SK-N-SH treated with all-trans-retinoic acid at 6 μM for 48 hours (cell line): ENCODE measurements around the gene MYOM1.

Experiments used
- PATZ1 ChIP-seq: fragments of 250-450 bp; sonication (Bioruptor Pico); IDR thresholded peaks from 2 replicates; pipeline ENCODE4 v1.8.0; 2020; ENCODE audit warnings: mild to moderate bottlenecking, moderate library complexity, borderline replicate concordance
- SNAI2 ChIP-seq: fragments of 250-450 bp; sonication (Bioruptor Pico); IDR thresholded peaks from 2 replicates; pipeline ENCODE4 v1.5.0; 2020; ENCODE audit warnings: mild to moderate bottlenecking, moderate library complexity
- TSHZ2 ChIP-seq: fragments of 250-450 bp; sonication (Bioruptor Pico); IDR thresholded peaks from 2 replicates; pipeline ENCODE4 v1.5.0; 2020; ENCODE audit warnings: mild to moderate bottlenecking, moderate library complexity
- ZFP3 ChIP-seq: fragments of 250-450 bp; sonication (Bioruptor Pico); IDR thresholded peaks from 2 replicates; pipeline ENCODE4 v1.5.0; 2020; ENCODE audit warnings: mild to moderate bottlenecking, moderate library complexity
- ZFP30 ChIP-seq: fragments of 450-650 bp; formaldehyde crosslinking; IDR thresholded peaks from 2 replicates; pipeline ENCODE4 v1.5.0; 2022; ENCODE audit warnings: mild to moderate bottlenecking, moderate library complexity
- ZNF565 ChIP-seq: fragments of 450-650 bp; formaldehyde crosslinking; conservative IDR thresholded peaks from 2 replicates; pipeline ENCODE4 v1.5.0; 2020; ENCODE audit warnings: low read depth, mild to moderate bottlenecking, moderate library complexity
- ZNF70 ChIP-seq: fragments of 450-650 bp; formaldehyde crosslinking; IDR thresholded peaks from 2 replicates; pipeline ENCODE4 v1.5.0; 2020; ENCODE audit warnings: mild to moderate bottlenecking, moderate library complexity
- TF ChIP-seq, protein P1 (sequence below): fragments of 250-450 bp; sonication (Bioruptor Pico); IDR thresholded peaks from 2 replicates; pipeline ENCODE4 v1.8.0; 2021; ENCODE audit warnings: low read depth, mild to moderate bottlenecking, moderate library complexity, borderline replicate concordance

- no peak for TF ChIP-seq SNAI2
- TF ChIP-seq PATZ1 (CRISPR knock-in tag), result no peak
- TF ChIP-seq TSHZ2, result no peak
- TF ChIP-seq ZFP30, result no peak
- no peak for TF ChIP-seq ZFP3
- TF ChIP-seq ZNF565, result no peak
- TF ChIP-seq, protein P1, sequence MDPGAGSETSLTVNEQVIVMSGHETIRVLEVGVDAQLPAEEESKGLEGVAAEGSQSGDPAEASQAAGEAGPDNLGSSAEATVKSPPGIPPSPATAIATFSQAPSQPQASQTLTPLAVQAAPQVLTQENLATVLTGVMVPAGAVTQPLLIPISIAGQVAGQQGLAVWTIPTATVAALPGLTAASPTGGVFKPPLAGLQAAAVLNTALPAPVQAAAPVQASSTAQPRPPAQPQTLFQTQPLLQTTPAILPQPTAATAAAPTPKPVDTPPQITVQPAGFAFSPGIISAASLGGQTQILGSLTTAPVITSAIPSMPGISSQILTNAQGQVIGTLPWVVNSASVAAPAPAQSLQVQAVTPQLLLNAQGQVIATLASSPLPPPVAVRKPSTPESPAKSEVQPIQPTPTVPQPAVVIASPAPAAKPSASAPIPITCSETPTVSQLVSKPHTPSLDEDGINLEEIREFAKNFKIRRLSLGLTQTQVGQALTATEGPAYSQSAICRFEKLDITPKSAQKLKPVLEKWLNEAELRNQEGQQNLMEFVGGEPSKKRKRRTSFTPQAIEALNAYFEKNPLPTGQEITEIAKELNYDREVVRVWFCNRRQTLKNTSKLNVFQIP (CRISPR knock-in tag), result no peak
- TF ChIP-seq ZNF70 (CRISPR knock-in tag), result no peak
Observed at GRCh38 chr18:3097082-3097481, 122.7 kb downstream of the MYOM1 start.
